Stimulated activated CD8-positive, alpha-beta memory T cell treated with anti-CD3 and anti-CD28 coated beads, Interleukin-4, amount 100 ng/mL, for 1 hour (primary cell): ENCODE measurements around the gene PGK1.
"Not testable (repeated sequence)": the region's sequence is repeated elsewhere in the genome, so short reads cannot be mapped to it uniquely, and the experiment has no call there.

Experiments used
- DNase-seq, 2 donors: peaks; one replicate each; pipeline ENCODE4 v3.0.0-alpha.2; 2020; ENCODE audit warnings: low read depth in 2 of 2, low spot score in 1 of 2

The PGK1 gene

DNA sequence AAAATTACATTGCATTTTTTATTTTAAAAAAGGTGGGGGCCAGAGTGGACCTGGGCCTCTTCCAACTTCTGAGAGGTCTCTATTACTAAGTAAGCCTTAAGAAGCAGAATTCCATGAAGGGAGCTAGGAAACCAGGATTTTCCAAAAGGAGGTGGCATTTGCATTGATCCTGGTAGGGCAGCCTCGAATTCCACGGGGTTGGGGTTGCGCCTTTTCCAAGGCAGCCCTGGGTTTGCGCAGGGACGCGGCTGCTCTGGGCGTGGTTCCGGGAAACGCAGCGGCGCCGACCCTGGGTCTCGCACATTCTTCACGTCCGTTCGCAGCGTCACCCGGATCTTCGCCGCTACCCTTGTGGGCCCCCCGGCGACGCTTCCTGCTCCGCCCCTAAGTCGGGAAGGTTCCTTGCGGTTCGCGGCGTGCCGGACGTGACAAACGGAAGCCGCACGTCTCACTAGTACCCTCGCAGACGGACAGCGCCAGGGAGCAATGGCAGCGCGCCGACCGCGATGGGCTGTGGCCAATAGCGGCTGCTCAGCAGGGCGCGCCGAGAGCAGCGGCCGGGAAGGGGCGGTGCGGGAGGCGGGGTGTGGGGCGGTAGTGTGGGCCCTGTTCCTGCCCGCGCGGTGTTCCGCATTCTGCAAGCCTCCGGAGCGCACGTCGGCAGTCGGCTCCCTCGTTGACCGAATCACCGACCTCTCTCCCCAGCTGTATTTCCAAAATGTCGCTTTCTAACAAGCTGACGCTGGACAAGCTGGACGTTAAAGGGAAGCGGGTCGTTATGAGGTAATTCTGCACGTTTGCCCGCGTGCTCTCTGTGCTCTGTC lies at the start of gene PGK1:
Gene PGK1, plus strand, starts transcription at position 626 of the 824 bp plus-strand sequence. Its CDS starts 93 bp downstream, at position 719.
- peak; percentile 71 to 82 for DNase-seq

DNA sequence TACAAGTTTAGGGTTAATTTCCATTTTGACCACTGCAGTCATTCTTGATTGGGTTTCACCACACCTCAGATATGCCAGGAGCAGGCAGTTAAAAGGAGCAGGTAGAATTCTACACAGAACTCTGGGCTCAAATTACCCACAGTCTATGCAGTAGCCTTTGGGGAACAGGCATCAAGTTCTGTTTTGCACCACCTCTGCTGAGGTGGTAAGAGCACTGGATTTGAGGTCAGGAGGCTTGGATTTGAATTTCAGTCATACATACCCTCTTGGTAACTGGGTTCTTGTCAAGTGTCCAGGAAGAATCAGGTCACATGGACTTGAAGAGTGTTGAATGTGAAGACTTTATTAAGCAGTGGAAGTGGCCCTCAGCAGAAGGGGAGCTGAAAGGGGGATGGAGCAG lies 40.4 kb upstream of the PGK1 start:
- no peak for DNase-seq

DNA sequence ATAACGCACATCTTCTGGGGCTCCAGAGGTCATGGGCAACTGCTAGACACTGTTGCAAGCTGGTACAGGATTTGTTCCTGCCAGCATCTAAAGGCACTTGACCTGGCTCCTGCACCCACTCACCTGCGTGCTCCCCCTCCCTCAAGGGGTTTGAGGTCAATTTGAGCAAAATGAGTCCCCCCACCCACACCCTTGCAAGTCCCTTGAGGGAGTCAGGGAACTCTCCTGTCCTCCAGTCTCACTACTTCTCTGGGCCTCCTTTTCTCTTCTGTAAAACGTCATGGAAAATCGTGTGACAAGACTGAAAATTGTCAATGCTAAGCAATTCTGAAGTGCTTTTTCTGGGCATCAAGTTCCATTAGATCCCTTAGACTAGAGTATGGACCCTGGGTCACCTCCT lies 39.9 kb upstream of the PGK1 start:
- no peak for DNase-seq

DNA sequence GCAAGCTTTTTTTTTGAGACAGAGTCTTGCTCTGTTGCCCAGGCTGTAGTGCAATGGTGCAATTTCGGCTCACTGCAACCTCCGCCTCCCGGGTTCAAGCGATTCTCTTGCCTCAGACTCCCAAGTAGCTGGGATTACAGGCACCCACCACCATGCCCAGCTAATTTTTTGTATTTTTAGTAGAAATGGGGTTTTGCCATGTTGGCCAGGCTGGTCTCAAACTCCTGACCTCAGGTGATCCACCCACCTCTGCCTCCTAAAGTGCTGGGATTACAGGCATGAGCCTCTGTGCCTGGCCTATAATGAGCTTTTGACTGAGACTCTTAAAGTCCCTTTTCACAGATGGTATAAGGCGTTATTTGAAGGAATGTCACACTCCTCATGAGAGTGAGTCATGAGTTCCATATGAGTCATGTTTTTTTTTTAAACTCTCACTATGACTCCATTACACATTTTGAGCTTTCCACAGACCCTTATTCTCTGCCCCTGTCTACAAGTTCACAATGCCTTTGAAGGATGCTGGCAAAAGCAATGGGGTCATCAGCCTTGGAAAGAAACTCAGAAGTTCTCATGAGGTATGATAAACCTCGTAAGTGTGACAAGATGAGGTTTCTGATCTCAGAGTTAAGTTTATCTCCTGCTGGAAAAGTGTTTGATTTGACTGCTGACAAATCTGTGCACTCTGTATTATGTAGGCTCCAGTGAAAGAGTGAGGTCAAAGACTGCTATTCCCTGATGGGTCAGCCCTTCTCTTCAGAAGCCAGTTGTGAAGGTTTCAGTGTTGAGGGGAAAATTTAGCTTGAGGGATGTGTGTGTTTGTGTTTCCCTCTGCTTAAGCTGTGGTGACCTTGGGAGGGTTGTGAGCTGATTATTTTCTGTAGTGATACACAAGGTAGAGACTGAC lies 39.1 kb upstream of the PGK1 start:
- DNase-seq = not testable (repeated sequence)

DNA sequence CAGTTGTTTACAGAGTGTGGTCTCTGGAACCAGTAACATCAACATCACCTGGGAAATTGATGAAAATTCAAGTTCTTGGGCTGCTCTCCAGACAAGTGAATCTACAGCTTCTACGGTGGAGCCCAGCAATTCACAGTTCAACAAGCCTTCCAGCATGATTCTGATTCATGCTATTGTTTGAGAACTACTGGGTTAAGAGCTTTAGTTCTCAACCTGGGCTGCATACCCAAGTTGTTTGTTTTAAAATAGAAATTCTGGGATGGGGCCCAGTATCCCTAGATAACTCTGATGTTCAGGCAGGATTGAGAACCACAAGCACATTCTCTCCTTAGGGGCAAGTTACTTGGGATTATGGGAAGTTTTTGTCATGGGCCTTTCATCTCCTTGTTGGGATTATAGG lies 37.9 kb upstream of the PGK1 start:
- no peak for DNase-seq

DNA sequence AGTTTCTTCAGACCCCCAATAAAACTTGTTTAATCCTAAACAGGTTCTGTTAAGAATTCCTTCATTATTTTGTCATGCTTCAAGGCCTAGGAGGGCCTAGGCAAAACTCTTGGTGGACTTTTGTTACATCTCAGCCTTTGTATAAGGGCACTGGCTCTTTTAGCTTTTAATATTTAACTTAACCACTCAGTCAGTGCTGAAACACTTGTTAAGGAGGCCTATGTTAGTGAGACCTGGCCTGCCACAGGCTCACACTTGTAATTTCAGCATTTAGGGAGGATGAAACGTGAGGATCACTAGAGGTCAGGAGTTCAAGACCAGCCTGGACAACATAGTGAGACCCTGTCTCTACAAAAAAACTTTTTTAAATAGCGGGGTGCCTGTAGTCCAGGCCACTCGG lies 32.7 kb upstream of the PGK1 start:
- no peak for DNase-seq

DNA sequence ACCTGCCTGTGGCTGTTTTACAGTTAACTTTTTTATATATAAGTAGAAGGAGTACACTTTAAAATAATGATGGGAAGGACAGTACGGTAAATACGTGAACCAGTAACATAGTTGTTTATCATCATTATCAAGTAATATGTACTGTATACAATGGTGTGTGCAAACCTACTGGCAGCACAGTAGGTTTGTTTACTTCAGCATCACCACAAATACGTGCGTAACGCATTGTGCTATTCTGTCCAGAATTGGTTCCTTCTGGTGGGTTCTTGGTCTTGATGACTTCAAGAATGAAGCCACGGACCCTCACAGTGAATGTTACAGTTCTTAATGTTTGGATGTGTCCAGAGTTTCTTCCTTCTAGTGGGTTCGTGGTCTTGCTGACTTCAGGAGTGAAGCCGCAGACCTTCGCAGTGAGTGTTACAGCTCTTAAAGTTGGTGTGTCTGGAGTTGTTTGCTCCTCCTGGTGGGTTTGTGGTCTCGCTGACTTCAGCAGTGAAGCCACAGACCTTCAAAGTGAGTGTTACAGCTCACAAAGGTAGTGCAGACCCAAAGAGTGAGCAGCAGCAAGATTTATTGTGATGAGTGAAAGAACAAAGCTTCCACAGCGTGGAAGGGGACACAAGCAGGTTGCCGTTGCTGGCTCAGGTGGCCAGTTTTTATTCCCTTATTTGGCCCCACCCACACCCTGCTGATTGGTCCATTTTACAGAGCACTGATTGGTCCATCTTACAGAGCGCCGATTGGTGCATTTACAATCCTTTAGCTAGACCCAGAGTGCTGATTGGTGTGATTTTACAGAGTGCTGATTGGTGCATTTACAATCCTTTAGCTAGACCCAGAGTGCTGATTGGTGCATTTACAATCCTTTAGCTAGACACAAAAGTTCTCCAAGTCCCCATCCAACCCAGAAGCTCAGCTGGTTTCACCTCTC lies 30.6 kb upstream of the PGK1 start:
- peak in 1 of 2 donors; percentile 9 for DNase-seq

DNA sequence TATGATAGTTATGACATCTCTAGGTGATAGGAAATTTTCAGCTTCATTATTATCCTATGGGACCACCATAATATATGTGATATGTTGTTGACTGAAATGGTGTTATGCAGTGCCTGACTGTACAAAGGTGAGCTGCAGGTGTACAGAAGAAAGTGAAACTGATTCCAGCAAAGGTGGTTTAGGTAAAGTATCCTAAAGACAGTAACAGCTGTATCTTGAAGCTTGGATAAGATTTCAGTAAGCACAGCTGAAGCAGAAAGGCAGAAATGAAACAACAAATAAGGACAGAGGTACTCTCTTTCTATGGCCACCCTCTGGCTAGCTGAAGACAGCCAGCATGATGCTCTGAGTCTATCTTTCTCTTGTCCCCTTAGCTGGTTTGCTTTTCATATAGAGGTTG lies 30.0 kb upstream of the PGK1 start:
- DNase-seq = no peak

DNA sequence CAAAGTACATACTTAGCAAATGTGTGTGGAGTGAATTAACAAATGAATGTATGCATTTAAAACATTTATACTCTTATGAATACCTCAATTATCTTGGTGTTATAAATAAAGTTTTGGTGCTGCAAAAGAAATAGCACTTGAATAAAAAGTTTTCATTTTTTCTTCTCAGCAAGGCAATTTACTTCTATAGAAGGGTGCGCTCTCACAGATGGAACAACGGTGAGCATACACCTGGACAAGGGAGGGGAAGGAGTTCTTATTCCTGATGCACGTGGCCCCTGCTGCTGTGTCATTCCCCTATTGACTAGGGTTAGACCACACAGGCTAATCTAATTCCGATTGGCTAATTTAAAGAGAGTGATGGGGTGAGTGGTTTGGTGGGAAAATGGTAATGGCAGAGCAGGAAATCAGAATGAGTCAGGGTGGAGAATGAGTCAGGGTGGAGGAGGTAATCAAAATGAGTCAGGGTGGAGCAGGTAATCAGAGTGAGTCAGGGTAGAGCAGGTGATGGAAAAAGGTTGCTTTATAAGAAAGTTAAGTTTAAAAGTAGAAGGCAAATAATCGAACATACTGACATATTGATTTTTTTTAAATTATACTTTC lies 28.2 kb upstream of the PGK1 start:
- no peak for DNase-seq

DNA sequence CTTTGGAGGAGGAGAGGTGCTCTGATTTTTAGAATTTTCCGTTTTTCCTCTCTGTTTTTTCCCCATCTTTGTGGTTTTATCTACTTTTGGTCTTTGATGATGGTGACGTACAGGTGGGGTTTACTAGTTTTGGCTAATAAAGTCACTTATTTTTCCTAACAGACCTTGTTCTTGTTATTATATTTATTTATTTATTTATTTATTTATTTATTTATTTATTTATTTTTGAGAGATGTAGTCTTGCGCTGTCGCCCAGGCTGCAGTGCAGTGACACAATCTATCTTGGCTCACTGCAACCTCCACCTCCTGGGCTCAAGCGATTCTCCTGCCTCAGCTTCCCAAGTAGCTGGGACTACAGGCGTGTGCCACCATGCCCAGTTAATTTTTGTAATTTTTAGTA lies 22.6 kb upstream of the PGK1 start:
- DNase-seq = not testable (repeated sequence)

DNA sequence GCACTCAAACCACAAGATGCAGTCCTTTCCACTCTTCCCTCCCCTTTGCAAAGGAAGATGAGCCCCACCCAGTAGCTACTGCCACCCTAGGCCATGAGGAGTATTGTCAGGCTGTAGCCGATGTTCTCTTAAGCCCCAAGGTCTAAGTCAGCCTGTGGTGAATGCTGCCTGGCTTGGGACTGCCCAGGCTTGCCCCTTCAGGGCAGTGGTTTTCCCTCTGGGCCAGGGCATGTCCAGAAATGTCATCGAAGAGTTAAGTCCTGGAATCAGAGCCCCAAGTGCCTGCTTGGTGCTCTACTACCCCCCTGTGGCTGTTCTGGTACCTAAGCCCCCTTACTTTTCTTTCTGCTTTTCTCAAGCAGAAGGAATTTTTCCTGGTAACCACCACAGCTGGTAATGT lies 11.8 kb upstream of the PGK1 start:
- no peak for DNase-seq

DNA sequence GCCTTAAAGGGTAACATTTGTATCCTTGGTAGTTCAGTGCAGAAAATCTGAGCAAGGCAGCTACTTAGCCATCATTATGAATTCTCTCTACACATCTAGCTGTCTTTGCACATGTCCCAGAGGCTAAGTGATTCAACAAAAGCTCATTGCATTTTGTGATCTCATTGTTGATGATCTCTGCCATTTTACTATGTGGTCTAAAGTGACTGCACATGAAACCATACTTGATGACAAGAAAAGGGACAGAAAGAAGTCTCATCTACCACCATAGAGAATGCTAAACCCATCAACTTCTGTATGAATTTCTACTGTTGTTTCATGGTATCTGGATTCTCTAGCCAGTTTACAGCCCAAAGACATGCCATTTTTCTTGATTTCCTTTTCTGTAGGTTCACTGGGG lies 5.9 kb upstream of the PGK1 start:
- DNase-seq = no peak

DNA sequence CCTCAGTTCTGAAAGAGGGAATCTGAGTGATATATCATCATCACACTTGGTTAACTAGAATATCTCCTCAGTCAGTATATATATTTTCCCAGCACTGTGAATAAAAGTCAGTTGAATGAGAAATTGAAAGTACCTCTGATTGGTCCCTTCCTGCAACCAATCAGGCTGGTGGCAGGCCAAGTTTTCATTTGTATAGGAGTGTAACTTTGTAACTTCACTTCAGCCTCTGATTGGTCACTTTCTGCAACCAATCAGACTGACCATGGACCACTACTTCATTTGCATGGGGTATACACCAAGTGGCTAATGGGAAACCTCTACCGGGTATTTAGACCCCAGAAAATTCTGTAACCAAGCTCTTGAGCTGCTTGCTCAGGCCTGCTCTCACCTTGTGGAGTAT lies 2.0 kb upstream of the PGK1 start:
- DNase-seq = no peak

DNA sequence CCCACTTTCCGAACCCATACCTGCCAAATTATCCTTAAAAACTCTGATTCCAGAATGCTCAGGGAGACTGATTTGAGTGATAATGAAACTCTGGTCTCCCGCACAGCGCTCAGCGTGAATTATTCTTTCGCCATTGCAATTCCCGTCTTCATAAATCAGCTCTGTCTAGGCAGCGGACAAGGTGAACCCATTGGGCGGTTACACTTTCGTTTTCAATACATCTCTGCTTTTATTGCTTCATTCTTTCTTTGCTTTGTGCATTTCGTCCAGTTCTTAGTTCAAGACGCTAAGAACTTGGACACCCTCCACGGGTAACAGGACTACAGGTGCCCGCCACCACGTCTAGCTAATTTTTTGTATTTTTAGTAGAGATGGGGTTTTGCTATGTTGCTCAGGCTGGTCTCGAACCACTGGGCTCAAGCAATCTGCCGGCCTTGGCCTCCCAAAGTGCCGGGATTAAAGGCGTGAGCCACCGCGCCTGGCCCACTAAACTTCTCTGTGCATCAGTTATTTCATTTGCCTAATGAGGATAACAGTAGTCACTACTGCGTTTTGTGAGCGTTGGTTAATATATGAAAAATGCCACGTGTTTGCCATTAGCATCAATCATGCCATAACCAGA lies 936 bp upstream of the PGK1 start:
- DNase-seq = no peak

DNA sequence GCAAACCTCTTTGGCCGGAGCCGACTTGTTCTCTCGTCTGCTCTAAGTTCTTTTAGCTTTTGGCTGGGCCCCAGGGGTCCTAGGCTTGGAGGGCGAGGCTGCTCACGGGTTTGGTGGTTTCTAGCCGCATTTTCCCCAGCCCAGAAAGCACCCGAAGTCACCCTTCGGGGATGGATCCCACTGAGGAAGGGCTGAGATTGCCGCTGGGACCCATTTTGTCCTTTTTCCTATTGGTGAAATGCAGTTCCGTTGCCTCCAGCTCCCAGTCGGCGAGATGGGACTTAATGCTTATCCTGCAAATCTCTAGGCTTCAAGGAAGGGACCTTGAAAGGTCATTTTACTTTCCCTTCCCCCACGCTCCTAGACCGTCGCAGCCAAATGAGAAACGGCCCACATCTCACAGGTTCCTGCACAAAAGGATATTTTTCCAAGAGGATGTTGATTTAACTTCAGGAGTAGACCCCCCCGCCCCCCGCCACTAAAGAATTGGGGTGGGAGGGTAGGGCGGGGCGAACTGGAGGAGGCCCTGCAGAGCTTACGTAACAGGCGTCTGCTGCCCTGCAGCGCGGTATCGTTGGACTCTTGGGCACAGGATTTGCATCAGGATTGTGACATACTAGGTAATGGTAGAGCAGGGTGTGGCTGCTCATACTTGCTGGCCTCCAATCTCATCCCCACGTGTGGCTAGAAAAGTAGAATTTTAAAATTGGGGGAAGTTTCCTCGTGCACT lies 564 bp downstream of the PGK1 start:
- DNase-seq = no peak

DNA sequence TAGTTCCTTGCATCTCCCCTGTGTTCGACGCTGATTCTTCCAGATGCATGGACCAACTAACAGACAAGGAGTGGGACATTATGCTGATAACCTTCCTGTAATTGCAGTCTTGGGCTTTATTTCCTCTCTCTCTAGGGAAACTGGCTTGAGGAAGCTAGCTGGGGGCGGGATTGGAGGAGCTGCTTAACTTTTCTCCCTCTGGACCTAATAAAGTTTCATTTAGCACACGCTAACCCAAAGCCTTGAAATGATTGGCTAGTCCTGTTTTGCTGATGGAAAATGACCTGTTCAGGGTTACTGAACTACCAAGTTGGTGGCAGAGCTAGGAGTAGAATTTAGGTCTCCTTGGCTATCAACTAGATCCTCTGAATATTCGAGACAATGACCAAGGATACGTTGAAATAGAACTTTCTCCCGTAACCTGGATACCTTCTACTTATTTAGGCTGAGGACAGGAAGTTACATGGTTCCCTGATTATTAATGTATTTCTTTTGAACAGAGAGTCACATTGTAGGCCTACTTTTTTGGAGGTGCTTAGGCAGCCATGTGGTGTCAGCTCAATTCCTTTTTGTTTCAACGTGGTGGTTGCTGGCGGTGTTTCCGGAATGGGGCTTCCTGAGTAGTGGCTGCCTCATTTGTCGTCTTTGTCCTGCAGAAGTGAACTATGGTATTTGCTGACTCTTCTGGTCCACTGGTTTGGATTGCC lies 2.0 kb downstream of the PGK1 start:
- DNase-seq = no peak

DNA sequence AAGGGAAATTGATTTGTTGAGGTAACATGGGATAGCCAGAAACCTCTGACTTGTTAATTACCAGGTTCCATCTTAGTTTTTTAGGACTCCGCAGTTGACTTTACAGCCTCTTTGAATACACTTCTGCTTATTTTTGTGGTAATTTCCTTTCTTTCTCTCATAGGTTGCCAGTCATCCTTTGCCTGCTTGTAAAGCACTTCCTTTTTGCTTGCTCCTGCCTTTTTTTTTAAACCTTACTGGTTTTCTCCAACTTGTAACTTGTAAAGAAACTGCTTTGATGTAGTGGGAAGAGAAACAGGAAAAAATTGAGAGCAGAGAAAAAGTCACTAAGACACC lies 2.6 kb downstream of the PGK1 start:
- no peak for DNase-seq

DNA sequence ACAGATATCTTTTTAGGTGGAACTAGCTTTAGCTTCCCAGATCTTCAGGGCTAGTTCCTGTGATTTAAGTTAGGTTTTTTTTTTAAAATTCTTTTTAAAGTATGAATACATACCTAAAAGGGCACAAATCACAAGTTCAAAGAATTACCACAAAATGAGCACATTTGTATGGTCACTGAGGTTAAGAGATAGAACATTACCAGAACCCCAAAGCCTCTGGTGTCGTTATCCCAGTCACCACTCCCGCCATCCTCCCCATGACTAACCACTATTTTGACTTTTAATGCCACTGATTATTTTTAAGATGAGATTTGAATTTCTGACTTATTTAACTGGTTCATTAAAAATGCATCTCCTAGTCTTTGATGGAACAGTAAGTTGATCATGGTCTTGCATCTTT lies 5.4 kb downstream of the PGK1 start:
- no peak for DNase-seq
